Cerebellar cortex (tissue), 1 donor: ENCODE measurements around the gene CTTNBP2NL.
"Not testable (repeated sequence)": the region's sequence is repeated elsewhere in the genome, so short reads cannot be mapped to it uniquely, and the experiment has no call there.

ENCODE experiments used
- DNase-seq: peaks from one replicate; pipeline ENCODE4 v3.0.0-alpha.2; 2015; ENCODE audit warnings: low spot score

Gene CTTNBP2NL

DNA sequence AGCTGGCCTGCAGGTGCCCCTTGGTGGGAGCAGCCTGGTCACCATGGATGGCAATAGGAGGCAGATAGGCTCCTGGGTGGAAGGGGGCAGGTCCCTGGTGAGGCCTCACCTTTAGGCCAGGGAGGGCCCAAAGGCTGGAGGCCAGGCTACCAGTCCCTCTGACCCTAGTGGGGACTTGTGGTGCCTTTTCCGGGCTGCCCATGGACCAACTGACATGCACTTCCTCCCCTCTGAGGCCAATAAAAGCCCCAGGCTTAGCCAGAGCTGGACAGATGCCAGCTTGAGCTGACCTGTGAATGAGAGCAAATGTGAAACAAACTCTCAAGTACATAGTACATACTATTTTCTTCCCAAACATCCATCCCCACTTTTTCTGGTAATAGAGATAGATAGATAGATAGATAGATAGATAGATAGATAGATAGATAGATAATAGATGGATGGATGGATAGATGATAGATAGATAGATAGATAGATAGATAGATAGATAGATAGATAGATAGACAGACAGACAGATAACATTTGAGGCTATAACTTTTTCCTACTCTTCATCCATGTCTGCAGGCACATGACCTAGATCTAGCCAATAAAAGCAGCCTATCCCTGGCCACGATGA lies 9.2 kb upstream of the CTTNBP2NL start:
- DNase-seq, result no peak

DNA sequence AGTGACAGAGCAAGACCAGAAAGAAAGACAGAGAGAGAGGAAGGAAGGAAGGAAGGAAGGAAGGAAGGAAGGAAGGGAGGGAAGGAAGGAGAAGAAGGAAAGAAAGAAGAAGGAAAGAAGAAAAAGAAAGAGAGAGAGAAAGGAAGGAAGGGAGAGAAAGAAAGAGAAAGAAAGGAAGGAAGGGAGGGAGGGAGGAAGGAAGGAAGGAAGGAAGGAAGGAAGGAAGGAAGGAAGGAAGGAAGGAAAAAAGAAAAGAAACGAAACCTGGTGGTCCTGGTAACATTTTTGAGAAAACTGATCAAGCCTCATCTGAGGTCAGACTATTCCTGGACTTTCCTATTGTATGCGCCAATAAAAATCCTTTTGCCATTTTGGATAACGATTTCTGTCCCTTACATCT lies 8.2 kb upstream of the CTTNBP2NL start:
- no peak for DNase-seq

GRCh38 chr1:112388436-112388835 lies 7.6 kb upstream of the CTTNBP2NL start:
- DNase-seq, result peak; percentile 75

GRCh38 chr1:112389689-112390088 lies 6.3 kb upstream of the CTTNBP2NL start:
- DNase-seq, result no peak

DNA sequence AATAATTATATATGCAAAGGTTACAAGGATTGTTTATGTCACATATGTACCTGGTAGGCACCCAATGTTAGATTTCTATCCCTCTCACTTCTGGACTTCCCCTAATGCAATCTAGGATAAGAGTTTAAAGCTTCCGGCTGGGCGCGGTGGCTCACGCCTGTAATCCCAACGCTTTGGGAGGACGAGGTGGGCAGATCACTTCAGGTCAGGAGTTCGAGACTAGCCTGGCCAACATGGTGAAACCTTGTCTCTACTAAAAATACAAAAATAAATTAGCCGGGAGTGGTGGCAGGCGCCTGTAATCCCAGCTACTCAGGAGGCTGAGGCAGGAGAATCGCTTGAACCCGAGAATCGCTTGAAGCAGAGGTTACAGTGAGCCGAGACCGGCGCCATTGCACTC lies 5.7 kb upstream of the CTTNBP2NL start:
- DNase-seq, result not testable (repeated sequence)

DNA sequence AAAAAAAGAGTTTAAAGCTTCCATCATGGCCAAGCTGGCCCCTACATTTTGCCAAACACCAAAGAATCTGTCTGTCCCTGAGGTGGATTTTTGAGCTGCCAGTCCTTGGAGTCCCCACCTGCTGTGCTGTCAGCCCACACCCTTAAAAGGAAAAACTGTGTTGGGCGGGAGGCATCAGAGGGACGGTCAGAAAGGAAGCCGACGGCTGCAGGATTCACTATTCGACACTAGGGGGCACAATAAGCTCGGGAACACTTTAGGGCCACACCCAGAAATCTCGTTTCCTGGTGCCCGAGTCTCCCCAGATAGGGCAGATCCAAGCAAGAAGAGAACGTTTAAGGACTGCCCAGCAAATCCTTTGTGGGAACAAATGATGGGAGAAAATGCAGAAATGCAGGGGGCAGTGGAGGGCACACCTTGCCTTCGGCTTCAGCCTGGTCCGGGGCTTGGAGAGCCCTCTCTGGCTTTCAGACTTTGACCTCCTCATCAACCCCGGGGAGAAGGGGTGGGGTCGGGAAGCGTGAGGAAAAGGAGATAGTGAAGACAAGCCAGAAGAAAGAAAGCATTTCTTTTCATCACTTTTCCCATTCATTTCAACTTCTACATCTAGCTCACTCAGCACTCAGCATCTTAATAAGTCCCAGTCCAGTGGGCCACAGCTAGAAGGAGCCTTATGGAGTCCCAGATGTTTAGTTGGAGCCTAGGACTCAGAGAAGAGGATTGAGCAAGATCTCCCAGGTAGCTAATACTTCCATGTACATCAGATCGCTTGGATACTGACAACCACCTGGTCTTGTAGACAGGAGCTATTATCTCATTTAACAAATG lies 5.0 kb upstream of the CTTNBP2NL start:
- peak; percentile 94 for DNase-seq

GRCh38 chr1:112391603-112391940 lies 4.4 kb upstream of the CTTNBP2NL start:
- DNase-seq, result no peak

GRCh38 chr1:112393631-112393974 lies 2.4 kb upstream of the CTTNBP2NL start:
- no peak for DNase-seq

- no peak for DNase-seq
Observed at GRCh38 chr1:112394743-112395062, 1.3 kb upstream of the CTTNBP2NL start.

DNA sequence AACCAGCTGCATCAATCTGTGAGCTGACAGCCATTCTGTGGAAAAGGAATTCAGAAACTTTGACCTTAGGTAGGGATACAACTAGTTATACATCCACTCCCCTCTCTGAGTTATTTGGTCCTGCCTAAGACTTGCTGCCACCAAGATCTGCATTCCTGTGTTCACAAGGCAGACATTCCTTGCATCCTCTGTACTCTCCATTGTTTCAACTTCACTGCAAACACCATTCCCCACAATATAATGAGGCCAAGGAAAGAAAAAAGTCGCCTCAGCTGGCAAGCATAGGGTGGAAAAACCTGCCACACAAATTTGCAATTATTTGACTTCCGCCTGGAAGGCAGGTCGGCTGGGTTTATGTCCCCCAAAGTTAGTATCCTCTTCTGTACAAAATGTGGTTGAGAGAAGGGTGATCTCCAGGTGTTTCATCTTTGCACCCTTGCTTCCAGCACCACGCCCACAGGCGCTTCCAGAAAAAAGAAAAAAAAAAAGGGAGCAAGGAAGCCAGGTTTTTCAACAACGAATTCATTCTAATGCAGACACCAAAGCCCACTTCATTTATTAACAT lies 676 bp upstream of the CTTNBP2NL start:
- DNase-seq, result peak; percentile 31

DNA sequence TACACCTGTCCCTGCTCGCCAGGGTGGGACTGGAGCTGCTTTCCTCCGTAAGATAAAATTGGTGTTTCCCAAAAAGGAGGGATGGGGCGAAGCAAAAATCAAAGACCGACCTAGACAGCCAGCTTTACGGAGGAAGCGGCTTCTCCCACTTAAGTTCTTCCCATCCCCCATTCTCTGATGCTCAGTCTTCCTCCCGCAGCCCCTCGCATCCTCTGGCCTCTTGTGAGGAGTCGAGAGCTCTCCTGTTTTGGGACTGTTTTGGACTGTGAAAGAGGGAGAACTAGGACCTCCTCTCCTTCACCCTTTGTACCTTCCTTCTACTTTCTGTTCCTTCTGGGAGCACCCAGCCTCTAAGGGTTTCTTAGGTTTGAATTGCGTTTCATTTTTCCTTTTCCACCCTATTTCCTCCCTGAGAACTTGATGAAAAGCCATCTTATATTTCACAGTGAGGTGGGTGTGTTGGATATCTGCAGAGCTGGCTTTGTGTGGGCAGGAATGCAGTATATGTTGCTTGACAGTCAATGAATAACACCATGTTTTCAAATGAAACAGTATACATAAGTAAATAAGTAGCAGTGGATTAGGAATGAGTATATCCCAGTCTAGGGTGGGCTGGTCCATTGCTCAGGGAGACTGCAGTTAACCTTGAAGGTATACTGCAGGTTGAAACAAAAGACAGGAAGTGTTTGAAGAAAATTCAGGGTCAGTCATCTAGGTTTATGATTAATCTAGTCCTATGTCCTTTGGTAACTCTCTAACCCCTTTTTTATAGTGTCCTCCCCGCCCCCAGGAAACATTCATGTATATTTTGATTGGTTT lies 848 bp downstream of the CTTNBP2NL start:
- peak; percentile 42 for DNase-seq

DNA sequence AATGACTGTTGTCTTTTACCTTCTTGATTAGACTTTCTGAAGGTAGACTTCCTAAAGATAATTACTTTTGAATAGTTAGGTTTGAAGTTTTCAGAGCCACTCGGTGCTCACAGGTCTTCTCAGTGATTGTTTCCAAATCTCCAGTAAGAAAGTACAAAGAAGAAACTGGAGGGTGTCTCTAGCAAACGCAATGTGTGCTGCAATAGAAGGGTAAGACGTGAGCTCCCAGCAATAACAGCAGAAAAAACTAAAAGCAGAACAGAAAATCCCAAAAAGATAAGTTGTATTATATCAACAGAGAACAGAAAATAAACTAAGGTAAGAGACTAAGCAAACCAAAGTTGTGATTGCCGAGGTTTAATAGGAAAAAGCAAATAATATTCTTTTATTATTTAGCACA lies 1.8 kb downstream of the CTTNBP2NL start:
- DNase-seq, result no peak

GRCh38 chr1:112399456-112399855 lies 3.4 kb downstream of the CTTNBP2NL start:
- no peak for DNase-seq

DNA sequence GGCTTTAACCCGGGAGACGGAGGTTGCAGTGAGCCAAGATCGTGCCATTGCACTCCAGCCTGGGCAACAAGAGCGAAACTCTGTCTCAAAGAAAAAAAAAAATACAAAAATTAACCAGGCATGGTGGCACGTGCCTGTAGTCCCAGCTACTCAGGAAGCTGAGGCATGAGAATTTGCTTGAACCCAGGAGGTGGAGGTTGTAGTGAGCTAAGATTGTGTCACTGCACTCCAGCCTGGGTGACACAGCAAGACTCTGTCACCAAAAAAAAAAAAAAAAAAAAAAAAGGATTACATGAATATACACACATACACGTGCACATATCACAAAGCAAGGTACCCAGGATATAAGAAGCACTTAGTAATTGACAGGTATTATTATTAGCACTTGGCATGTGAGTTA lies 4.7 kb downstream of the CTTNBP2NL start:
- not testable (repeated sequence) for DNase-seq

- DNase-seq, result no peak
Observed at GRCh38 chr1:112402682-112403643, 6.9 kb downstream of the CTTNBP2NL start.

- DNase-seq, result no peak
Observed at GRCh38 chr1:112406771-112407170, 10.8 kb downstream of the CTTNBP2NL start.

DNA sequence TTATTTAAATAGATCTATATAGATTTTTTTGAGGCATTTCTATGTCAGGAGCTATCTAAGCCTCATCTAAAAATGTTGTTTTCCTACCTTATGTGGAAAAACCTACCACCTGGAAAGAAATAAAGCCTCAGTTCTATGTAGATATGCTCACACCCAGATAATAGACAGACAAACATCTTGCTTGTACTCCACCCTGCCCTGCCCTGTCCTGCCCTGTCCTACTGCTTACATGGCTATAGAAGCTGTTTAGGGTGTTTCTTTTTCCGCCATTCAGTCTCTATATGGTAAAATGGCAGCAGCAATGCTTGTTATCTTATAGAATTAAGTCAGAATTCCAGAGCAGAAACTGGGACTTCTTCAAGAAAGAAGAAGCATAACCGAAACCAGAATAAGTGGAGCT lies 13.4 kb downstream of the CTTNBP2NL start:
- no peak for DNase-seq

- no peak for DNase-seq
Observed at GRCh38 chr1:112410673-112411072, 14.7 kb downstream of the CTTNBP2NL start.

GRCh38 chr1:112417271-112417670 lies 21.3 kb downstream of the CTTNBP2NL start:
- DNase-seq, result no peak

DNA sequence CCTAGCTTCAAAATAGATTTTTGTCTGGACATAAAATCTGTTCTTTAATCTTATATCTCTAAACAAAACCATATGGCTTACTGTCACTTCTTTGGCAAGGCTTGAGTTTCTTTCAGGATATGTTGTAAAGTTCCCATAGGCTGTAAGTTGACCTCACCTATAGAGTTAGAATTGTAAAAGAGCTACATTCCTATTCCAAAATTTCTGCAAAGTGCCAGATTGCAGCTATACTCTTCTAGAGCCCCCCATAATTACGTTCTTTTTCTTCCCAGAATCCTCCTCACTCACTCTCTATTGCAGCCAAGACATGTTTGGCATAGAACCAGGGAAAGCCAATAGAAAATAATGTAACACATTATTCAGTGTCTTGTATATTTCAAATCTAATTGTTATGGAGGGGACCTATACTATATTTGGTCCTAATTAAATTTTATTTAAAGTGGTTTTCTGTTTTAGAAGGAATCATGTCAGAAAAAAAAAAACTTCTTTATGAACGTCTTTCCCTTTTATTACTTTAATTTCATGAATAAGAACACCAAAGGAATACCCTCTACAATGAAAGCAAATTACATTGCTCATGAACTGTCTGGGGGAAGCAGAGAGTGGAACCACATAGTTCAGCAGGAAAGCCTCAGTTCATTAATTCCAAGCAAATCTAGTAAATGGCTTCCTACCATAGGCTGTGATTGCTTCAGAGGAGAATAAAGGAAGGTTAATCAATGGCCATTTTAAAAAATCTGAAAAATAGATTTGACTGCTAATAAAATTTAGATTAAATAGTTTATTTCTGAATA lies 22.3 kb downstream of the CTTNBP2NL start:
- DNase-seq, result no peak

DNA sequence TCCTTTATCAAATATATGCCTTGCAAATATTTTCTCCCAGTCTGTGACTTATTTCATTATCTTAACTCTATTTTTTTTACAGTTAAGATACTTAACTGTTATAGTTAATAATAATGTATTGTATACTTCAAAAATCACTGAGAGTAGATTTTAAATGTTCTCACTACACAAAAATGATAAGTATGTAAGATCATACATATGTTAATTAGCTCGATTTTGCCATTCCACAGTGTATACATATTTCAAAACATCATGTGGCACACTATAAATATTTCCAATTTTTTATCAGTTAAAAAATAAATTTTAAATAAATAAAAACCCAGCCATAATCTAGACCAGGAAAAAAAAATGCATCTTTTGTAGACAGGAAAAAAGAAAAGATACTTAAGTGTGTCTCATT lies 27.2 kb downstream of the CTTNBP2NL start:
- no peak for DNase-seq
